ENCODE measurements around the gene ATP12A.
"Not testable (repeated sequence)": the region's sequence is repeated elsewhere in the genome, so short reads cannot be mapped to it uniquely, and the experiment has no call there.

Gene ATP12A

GRCh38 chr13:24716011-24716410 is 35.8 kb downstream of the ATP12A start:
- no peak overlapping the region for H3K4me3 ChIP-seq
- H3K27me3 ChIP-seq (ENCODE audit: low read depth), result no peaks in the 10 kb centered on the region
- H3K36me3 ChIP-seq (replicated peaks), result no peaks in the 10 kb centered on the region
- no peak for DNase-seq (ENCODE audit: low spot score in 2 of 2)
- H3K4me1 ChIP-seq, result no peaks in the 10 kb centered on the region
- H3K9me3 ChIP-seq, result no peaks in the 10 kb centered on the region
- in situ Hi-C loops (cut with MboI; ENCODE audit: low sequenced_read_pairs), result no loop called here

GRCh38 chr13:24716446-24716845 is 36.2 kb downstream of the ATP12A start:
- in situ Hi-C loops (cut with MboI; ENCODE audit: low sequenced_read_pairs), result no loop called here
- no peaks in the 10 kb centered on the region for H3K9me3 ChIP-seq
- no peak for DNase-seq (ENCODE audit: low spot score in 2 of 2)
- no peaks in the 10 kb centered on the region for H3K27me3 ChIP-seq (ENCODE audit: low read depth)
- no peak overlapping the region for H3K4me3 ChIP-seq
- H3K4me1 ChIP-seq, result no peaks in the 10 kb centered on the region
- no peaks in the 10 kb centered on the region for H3K36me3 ChIP-seq (replicated peaks)

- Histone ChIP-seq H3K4me1 (no peaks in the 10 kb centered on the region), H3K36me3 (replicated peaks) (no peaks in the 10 kb centered on the region), H3K9me3 (no peaks in the 10 kb centered on the region), H3K4me3 (no peak overlapping the region), H3K27me3 (ENCODE audit: low read depth) (no peaks in the 10 kb centered on the region)
- in situ Hi-C loops (cut with MboI; ENCODE audit: low sequenced_read_pairs), result no loop called here
- no peak for DNase-seq (ENCODE audit: low spot score in 2 of 2)
Measured at GRCh38 chr13:24717217-24717616, 37.0 kb downstream of the ATP12A start.

GRCh38 chr13:24718192-24718965 is 38.2 kb downstream of the ATP12A start:
- no peak overlapping the region for H3K4me3 ChIP-seq
- H3K27me3 ChIP-seq (ENCODE audit: low read depth), result no peaks in the 10 kb centered on the region
- in situ Hi-C loops (cut with MboI; ENCODE audit: low sequenced_read_pairs), result no loop called here
- H3K36me3 ChIP-seq (replicated peaks), result no peaks in the 10 kb centered on the region
- DNase-seq (ENCODE audit: low spot score in 2 of 2), result no peak
- H3K9me3 ChIP-seq, result no peaks in the 10 kb centered on the region
- no peaks in the 10 kb centered on the region for H3K4me1 ChIP-seq

GRCh38 chr13:24719139-24719538 is 38.9 kb downstream of the ATP12A start:
- no peak for DNase-seq (ENCODE audit: low spot score in 2 of 2)
- in situ Hi-C loops (cut with MboI; ENCODE audit: low sequenced_read_pairs), result no loop called here

GRCh38 chr13:24723206-24723605 is 43.0 kb downstream of the ATP12A start:
- Histone ChIP-seq H3K27me3 (ENCODE audit: low read depth) (no peaks in the 10 kb centered on the region), H3K9me3 (no peaks in the 10 kb centered on the region), H3K36me3 (replicated peaks) (no peaks in the 10 kb centered on the region), H3K4me1 (no peaks in the 10 kb centered on the region), H3K4me3 (no peak overlapping the region)
- DNase-seq (ENCODE audit: low spot score in 2 of 2), result no peak
- in situ Hi-C loops (cut with MboI; ENCODE audit: low sequenced_read_pairs), result no loop called here

More at GRCh38 chr13:24719139-24719538, 38.9 kb downstream of the ATP12A start:
- Histone ChIP-seq H3K4me1 (no peaks in the 10 kb centered on the region), H3K27me3 (ENCODE audit: low read depth) (no peaks in the 10 kb centered on the region), H3K4me3 (no peak overlapping the region), H3K9me3 (no peaks in the 10 kb centered on the region), H3K36me3 (replicated peaks) (no peaks in the 10 kb centered on the region)

GRCh38 chr13:24724714-24725113 is 44.5 kb downstream of the ATP12A start:
- Histone ChIP-seq H3K36me3 (replicated peaks) (no peaks in the 10 kb centered on the region), H3K27me3 (ENCODE audit: low read depth) (no peaks in the 10 kb centered on the region), H3K4me1 (no peaks in the 10 kb centered on the region), H3K9me3 (no peaks in the 10 kb centered on the region), H3K4me3 (no peak overlapping the region)
- in situ Hi-C loops (cut with MboI; ENCODE audit: low sequenced_read_pairs), result no loop called here
- no peak for DNase-seq (ENCODE audit: low spot score in 2 of 2)

- H3K9me3 ChIP-seq, result no peaks in the 10 kb centered on the region
- DNase-seq (ENCODE audit: low spot score in 2 of 2), result no peak
- H3K4me3 ChIP-seq, result no peak overlapping the region
- H3K27me3 ChIP-seq (ENCODE audit: low read depth), result no peaks in the 10 kb centered on the region
- no peaks in the 10 kb centered on the region for H3K4me1 ChIP-seq
- H3K36me3 ChIP-seq (replicated peaks), result no peaks in the 10 kb centered on the region
- in situ Hi-C loops (cut with MboI; ENCODE audit: low sequenced_read_pairs), result no loop called here
Measured at GRCh38 chr13:24725379-24725778, 45.2 kb downstream of the ATP12A start.

- in situ Hi-C loops (cut with MboI; ENCODE audit: low sequenced_read_pairs), result no loop called here
Measured at GRCh38 chr13:24727731-24728601, 47.8 kb downstream of the ATP12A start.

GRCh38 chr13:24730873-24731567 is 50.8 kb downstream of the ATP12A start:
- H3K4me3 ChIP-seq; in situ Hi-C loops (cut with MboI; ENCODE audit: low sequenced_read_pairs); H3K27me3 ChIP-seq (ENCODE audit: low read depth): not testable (repeated sequence)

More at GRCh38 chr13:24727731-24728601, 47.8 kb downstream of the ATP12A start:
- 0 out of 2 replicates have a peak, but pooled peaks cover 2% of the 10 kb centered on the region for H3K9me3 ChIP-seq
- H3K36me3 ChIP-seq (replicated peaks), result no peaks in the 10 kb centered on the region
- H3K27me3 ChIP-seq (ENCODE audit: low read depth), result no peaks in the 10 kb centered on the region
- DNase-seq (ENCODE audit: low spot score in 2 of 2), result peak; percentile 65 to 78
- H3K4me3 ChIP-seq, result no peak overlapping the region
- H3K4me1 ChIP-seq, result no peaks in the 10 kb centered on the region

GRCh38 chr13:24734950-24735349 is 54.7 kb downstream of the ATP12A start:
- Histone ChIP-seq H3K4me1 (no peaks in the 10 kb centered on the region), H3K9me3 (0 out of 2 replicates have a peak, but pooled peaks cover 2% of the 10 kb centered on the region), H3K27me3 (ENCODE audit: low read depth) (no peaks in the 10 kb centered on the region), H3K4me3 (no peak overlapping the region), H3K36me3 (replicated peaks) (no peaks in the 10 kb centered on the region)
- DNase-seq (ENCODE audit: low spot score in 2 of 2), result no peak
- in situ Hi-C loops (cut with MboI; ENCODE audit: low sequenced_read_pairs), result no loop called here

More at GRCh38 chr13:24730873-24731567, 50.8 kb downstream of the ATP12A start:
- not testable (repeated sequence) for H3K9me3 ChIP-seq; H3K36me3 ChIP-seq (replicated peaks); H3K4me1 ChIP-seq; DNase-seq (ENCODE audit: low spot score in 2 of 2)

GRCh38 chr13:24737042-24737441 is 56.8 kb downstream of the ATP12A start:
- Histone ChIP-seq H3K4me3 (no peak overlapping the region), H3K36me3 (replicated peaks) (no peaks in the 10 kb centered on the region), H3K9me3 (0 out of 2 replicates have a peak, but pooled peaks cover 2% of the 10 kb centered on the region), H3K4me1 (no peaks in the 10 kb centered on the region), H3K27me3 (ENCODE audit: low read depth) (no peaks in the 10 kb centered on the region)
- in situ Hi-C loops (cut with MboI; ENCODE audit: low sequenced_read_pairs), result no loop called here
- no peak for DNase-seq (ENCODE audit: low spot score in 2 of 2)

- Histone ChIP-seq H3K4me3 (no peak overlapping the region), H3K9me3 (no peaks in the 10 kb centered on the region), H3K4me1 (no peaks in the 10 kb centered on the region), H3K36me3 (replicated peaks) (no peaks in the 10 kb centered on the region), H3K27me3 (ENCODE audit: low read depth) (no peaks in the 10 kb centered on the region)
- no peak for DNase-seq (ENCODE audit: low spot score in 2 of 2)
- in situ Hi-C loops (cut with MboI; ENCODE audit: low sequenced_read_pairs), result no loop called here
Measured at GRCh38 chr13:24738366-24738847, 58.2 kb downstream of the ATP12A start.
